Measurements from ENCODE around the gene TMOD1.

DNA sequence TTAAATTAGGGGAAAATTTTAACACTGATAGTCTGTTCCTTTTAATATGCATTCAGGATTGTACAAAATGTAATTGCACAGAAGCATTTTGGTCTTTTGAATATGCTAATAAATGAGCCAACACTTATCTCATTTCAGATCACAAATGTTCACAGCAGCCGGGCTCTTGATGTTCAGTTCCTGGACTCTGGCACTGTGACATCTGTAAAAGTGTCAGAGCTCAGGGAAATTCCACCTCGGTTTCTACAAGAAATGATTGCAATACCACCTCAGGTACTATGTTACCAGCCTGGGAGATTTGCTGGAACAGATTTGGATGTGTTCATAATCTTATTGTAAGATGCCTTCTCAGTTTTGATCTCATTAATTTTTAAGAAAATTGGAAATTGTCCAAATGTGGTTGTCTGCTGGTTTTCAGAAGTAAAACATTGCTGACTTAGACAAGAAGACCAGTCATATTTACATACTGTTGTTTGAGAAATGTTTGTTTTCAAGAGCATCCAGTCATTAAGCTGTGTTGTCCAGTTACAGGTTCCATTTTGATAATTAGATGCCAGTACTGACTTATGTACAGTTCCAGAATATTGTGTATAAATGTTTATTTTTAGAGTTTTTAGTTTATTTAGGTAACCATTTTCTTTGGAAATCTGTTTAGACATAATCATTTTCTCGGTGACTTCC is 23.0 kb upstream of the TMOD1 start:
- TF ChIP-seq NANOG (IDR thresholded peaks at IDR 0.05; ENCODE audit: borderline replicate concordance) (no peak), ZNF114 (CRISPR knock-in tag; IDR thresholded peaks at IDR 0.05) (no peak), POLR2AphosphoS5 (IDR thresholded peaks at IDR 0.05; ENCODE audit: low read depth) (no peak)
- TF ChIP-seq, protein P1, sequence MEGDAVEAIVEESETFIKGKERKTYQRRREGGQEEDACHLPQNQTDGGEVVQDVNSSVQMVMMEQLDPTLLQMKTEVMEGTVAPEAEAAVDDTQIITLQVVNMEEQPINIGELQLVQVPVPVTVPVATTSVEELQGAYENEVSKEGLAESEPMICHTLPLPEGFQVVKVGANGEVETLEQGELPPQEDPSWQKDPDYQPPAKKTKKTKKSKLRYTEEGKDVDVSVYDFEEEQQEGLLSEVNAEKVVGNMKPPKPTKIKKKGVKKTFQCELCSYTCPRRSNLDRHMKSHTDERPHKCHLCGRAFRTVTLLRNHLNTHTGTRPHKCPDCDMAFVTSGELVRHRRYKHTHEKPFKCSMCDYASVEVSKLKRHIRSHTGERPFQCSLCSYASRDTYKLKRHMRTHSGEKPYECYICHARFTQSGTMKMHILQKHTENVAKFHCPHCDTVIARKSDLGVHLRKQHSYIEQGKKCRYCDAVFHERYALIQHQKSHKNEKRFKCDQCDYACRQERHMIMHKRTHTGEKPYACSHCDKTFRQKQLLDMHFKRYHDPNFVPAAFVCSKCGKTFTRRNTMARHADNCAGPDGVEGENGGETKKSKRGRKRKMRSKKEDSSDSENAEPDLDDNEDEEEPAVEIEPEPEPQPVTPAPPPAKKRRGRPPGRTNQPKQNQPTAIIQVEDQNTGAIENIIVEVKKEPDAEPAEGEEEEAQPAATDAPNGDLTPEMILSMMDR (conservative IDR thresholded peaks at IDR 0.05; ENCODE audit: low read depth in 2 of 2) = no peak

Measured in GM23338 (cell line).